ENCODE results near the gene ABT1. TPM values are rescaled to one million over a fixed set of nuclear protein-coding genes. Genes with fewer than 3 reads are reported as not detected.
"Not testable (repeated sequence)": the region's sequence is repeated elsewhere in the genome, so short reads cannot be mapped to it uniquely, and the experiment has no call there.

ABT1 gene
- total RNA-seq = 14.6 TPM

GRCh38 chr6:26596579-26597388 lies at the start of gene ABT1:
Gene ABT1, plus strand, starts transcription at chr6:26596953. Its CDS starts 30 bp downstream, at chr6:26596983.
- ATAC-seq = peak; percentile 98

DNA sequence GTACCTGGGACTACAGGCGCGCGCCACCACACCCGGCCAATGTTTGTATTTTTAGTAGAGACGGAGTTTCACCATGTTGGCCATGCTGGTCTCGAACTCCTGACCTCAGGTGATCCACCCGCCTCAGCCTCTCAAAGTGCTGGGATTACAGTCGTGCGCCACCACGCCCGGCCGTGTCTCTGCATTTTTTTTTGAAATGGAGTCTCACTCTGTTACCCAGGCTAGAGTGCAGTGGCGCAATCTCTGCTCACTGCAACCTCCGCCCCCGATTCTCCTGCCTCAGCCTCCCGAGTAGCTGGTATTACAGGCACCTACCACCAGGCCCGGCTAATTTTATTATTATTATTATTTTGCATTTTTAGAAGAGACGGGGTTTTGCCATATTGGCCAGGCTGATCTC lies 49.4 kb upstream of the ABT1 start:
- not testable (repeated sequence) for ATAC-seq

DNA sequence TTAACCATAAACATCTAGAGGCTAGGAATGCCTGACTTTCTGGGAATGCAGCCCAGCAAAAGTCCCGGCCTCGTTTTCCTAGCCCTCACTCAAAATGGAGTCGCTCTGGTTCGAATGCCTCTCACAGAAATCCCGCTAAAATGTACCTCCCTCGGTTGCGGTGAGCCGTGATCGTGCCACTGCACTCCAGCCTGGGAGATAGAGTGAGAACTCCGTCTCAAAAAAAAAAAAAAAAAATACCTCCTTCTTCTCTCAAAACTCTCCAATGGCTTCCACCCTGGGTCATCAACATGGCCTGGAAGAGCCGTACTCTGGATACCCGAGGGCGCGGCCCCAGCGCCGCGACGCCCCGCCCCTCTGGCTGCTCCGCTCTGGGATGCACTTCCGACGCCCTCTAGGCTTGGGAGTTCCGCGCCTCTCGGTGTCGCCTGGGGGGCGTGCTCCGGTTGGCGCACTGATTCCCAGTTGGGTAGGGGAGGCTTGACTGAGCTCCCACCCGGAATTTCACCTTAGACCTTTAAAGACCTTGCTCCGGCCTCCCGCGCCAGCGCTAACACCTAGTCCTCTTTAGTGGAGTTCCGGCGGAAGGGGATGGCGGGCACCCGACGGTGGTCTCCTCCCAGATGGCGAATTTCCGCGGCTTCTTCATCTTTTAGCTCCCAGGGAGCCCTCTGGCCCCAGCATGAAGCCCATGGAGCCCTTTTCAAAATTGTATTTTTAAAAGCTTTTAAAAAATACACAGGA lies 46.3 kb upstream of the ABT1 start:
- peak; percentile 36 for ATAC-seq

DNA sequence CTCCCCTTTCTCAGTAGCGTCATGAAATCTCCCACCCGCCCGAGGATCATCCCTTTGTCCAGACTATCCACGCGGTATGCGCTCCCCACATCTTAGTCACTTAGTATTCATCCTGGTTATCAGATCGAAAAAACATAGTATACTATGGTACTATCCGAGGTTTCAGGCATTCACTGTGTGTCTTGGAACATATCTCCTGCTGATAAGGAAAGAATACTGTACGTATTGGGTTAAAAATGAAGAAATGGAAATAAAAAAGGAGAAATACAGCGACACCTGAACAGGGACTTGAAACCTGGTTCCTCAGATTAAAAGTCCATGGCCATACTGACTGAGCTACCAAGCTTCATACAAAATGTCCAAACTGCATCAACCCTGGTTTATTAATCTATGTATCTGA lies 44.5 kb upstream of the ABT1 start:
- ATAC-seq = no peak

DNA sequence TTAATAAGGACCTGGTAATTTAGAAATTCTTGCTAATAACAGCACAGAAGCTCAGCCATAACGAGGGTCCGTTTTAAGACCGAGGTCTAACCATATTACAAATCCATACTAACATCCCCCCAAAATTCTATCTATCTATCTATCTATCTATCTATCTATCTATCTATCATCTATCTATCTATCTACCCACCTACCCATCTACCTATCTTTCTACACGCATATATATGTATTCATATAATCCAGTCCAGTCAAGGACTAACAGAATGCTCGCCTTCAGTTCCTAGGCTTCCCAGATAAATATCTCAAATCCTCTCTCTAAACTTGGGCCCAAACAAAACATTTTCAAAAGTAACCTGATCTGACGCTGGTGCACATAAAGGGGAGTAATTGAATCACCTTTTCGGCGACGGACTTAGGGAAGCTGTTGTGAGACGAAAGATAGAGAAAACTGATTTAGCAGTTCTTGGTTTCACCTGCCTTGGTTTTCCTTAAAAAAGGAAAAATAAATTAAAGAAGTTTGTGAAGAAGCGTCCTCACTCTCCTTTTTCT lies 44.0 kb upstream of the ABT1 start:
- ATAC-seq = no peak

- ATAC-seq = peak; percentile 70
Measured at GRCh38 chr6:26553264-26553634, 43.5 kb upstream of the ABT1 start.

DNA sequence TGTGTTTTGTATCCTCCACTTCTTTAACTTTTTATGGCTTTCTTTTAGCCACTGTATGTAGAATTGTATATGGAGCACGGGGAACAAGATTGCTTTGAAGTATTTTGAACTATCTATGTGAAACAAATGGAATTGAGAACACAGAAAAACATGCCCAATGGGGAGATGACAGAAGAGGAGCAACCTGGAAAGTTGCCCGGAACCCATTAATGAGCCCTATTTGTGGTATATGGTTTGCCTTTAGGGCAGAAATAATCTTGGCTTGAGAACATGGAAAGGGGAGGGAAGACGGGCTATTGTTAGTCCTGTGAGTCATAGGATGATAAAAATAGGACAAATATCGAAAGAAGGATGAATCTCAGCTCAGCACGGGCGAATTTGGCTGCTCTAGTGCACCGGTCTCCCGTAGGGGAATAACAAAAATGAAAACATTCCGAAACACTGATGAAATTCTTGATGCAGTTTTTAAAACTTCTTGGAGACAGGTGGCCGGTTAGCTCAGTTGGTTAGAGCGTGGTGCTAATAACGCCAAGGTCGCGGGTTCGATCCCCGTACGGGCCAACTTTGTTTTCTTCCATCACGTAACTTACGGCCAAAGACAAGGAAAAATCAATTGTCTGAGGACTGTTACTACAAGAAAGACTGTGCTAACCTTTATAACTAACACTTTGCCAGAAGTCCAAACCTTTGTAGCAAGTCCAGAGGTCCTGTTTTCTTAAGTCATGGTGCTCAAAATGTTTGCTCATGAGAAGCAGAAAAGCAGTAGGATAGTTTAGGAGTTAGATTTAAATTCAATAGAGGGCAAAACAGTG lies 42.9 kb upstream of the ABT1 start:
- peak; percentile 90 for ATAC-seq

GRCh38 chr6:26554447-26554696 lies 42.4 kb upstream of the ABT1 start:
- no peak for ATAC-seq

DNA sequence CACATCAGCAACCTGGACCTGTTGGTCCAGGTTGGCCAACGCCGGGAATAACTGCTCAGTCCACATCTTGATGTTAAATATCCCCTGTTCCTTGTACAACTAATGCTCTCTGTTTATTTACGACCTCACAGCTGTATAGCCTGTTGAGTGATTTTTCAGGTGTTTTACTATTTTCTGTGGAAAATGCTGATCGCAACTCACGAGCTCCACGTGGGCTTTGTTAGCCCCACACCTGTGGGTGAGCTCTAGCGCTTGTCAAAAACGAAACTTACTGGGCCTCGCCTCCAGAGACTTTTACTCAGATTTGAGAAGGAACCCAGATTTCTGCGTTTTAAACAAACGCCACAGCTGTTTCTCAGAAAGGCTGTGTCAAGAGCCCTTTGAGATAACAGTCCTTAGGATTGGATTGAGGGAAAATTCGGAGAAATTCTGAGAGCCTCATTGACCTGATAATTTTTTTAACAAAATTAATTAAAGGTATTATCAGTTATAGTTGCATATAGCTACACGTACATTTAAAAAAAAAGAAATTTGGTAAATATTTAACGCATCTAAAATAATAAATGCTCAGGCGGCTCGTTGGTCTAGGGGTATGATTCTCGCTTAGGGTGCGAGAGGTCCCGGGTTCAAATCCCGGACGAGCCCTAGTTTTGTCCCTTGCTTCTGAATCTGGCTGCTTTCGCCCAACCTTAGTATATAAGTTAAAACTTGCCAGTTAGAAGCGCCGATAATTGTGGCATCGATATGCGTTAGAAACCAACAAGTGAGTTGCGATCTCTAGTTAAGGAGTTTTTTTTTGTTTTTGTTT lies 41.9 kb upstream of the ABT1 start:
- ATAC-seq = no peak

DNA sequence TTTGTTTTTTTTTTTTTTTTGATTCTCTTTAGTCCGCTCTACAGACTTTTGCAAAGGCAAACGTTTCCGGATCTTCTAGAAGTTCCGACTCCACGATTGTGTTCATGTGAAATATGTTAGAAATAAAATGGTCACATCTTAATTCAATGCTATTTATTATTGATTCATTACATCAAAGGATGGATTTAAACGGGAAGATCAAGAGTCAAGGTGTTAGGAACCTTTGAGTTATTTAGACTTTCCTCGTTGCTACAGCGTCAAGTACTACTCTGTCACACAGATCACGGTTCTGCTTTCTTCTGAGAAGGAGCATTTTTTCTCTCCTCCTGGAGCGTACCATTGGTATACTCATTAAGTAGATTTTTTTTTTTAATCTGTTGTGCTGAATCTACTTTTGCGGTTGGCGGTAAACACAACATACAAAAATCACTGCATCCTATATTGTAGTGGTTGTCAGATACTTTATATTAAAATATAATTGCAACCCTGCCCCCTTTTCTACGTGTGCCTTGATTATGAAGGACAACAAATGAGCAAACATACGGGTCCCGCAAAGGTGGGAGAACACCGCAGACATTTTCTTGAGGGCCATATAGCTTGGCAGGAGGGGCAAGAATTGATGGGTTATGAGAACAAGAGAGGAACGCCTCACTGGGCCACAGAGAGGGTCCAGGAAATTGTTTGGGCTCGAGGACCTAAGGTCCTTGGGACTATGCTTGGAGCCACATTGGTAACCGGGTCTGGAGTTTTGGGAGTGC lies 41.1 kb upstream of the ABT1 start:
- no peak for ATAC-seq

DNA sequence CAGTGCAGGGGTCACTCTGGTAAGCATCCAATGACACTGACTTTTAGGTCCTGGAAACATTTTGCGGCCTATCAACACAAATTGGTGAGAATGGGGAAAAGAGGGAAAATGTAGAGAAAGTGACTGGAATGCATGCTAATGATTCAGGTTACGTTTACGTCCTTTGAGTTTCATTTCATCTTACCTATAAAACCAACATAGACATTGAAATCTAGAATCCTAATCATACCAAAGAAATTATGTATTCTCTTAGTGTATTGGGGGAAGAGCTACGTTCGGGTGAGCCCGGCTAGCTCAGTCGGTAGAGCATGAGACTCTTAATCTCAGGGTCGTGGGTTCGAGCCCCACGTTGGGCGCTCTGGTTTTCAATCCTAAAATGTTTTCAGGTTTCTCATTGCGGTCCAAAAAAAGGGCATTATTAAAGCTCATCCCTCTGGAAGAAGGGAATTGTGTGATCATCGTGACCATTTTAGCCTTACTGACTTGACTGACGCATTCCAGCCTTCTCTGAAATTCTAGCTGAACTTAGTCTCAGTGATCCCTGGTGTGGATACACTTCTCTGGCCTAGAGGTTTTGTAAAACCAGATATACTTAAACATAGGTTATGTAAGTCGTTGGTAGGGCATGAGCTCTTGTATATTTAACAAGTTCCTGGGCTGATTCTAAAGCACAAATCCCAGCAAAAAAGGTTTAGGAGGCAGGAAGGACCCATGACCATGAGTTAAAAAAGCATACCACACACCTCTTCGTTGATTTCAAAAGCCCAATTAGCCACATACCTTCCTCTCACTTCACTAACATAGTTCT lies 40.3 kb upstream of the ABT1 start:
- peak; percentile 31 for ATAC-seq

- no peak for ATAC-seq
Measured at GRCh38 chr6:26561533-26562466, 35.0 kb upstream of the ABT1 start.

DNA sequence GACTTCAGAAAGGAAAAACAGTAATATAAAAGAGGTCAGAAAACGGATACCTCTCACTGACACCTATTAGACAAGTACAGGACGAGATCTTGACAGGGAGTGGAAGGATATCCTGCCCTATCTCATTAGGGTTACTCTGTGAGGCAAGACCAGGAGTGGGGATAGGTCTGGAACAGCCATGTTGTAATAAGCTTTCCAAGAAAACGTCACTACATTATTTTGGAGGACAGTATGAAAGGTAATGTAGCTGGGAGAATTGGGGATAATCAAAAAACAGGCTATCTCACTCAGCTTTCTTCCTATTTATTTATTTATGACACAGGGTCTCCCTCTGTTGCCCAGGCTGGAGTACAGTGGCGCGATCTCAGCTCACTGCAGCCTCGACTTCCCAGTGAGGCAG lies 33.3 kb upstream of the ABT1 start:
- ATAC-seq = no peak

DNA sequence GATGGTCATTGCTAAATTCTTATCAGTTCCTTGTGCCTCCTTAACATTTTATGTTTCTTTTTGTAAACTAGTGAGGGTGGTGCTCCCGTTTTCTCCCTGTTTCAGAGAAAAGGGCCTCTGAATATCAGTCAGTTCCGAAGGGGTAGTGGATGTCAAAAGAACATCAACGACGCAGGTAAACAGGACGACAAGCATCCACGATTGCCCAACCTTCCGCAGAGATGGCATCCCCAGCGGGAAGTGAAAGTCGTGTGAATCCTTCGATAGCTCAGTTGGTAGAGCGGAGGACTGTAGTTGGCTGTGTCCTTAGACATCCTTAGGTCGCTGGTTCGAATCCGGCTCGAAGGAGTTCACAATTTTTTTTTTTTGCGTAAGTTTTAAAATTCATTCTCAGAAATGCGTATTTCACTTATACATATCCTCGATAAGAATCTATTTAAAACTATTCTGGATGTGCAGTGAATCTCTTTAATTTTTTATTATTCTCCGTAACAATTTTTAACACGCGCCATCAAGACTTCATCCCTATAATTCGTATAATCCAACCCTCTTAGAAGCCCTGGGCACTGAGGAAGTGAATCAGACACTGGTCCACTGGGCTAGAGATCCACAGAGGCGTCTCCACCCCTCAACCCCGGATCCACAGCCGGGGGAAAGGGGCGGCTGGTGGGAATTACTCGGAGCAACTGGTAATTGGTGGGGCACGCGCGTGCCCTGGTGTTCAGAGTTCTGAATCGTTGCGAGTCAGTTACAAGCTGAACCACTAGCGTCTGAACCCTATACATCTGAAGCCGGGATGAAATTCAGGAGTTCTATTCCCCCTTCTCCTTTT lies 27.9 kb upstream of the ABT1 start:
- peak; percentile 74 for ATAC-seq

DNA sequence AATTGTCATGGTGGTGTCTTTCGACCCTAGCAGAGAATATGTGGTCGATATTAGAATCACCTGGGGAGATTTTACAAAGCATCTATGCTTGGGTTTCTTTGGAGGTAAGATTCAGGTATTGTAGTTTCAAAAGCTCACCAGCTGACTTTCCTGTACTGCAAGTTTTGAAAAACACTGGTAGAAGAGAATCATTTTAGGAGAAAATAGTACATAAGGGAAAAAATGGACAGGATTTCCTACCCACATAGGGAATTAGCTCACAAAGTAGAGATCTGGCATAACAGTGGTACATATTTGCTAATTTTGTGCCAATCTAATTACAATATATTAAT lies 27.4 kb upstream of the ABT1 start:
- no peak for ATAC-seq

- ATAC-seq = no peak
Measured at GRCh38 chr6:26570027-26570809, 26.5 kb upstream of the ABT1 start.

GRCh38 chr6:26571592-26572296 lies 25.0 kb upstream of the ABT1 start:
- peak; percentile 82 for ATAC-seq
